NCI-H526 (cell line): ENCODE measurements around the gene PPP1R1B.

Source experiments
- DNase-seq, 2 experiments: peaks; one replicate each; lab custom pipeline; 2025; lab: John Stamatoyannopoulos, UW

Gene PPP1R1B

GRCh38 chr17:39683295-39683939 is 56.7 kb downstream of the PPP1R1B start:
- DNase-seq = no peak

GRCh38 chr17:39684369-39685192 is 57.8 kb downstream of the PPP1R1B start:
- no peak for DNase-seq
